ENCODE measurements around the gene MAD2L1BP. TPM values are rescaled to one million over a fixed set of nuclear protein-coding genes. Genes with fewer than 3 reads are reported as not detected.

The MAD2L1BP gene
- total RNA-seq, 3 donors from 2014 or later, result 25.7 to 51.4 (median 41.4) TPM

- intact Hi-C loops (cut with DNase I, micrococcal nuclease), result loop anchor here in 1 of 2 donors (10.0 kb wide), 2 partner anchors 98 to 408 kb away; no protein-coding TSS in a partner anchor
- Histone ChIP-seq H3K36me3 (ENCODE audit: low read depth) (no peaks in the 10 kb centered on the region), H3K9me3 (no peaks in the 10 kb centered on the region), H3K4me3 (no peak overlapping the region), H3K4me1 (ENCODE audit: low read depth) (peaks cover 20% of the 10 kb centered on the region)
- DNase-seq (no peak), ATAC-seq (no peak)
- no peak for TF ChIP-seq CTCF (IDR thresholded peaks at IDR 0.05)
These were observed 30.7 kb downstream of the MAD2L1BP start for GRCh38 chr6:43666196-43666920.

- Histone ChIP-seq H3K4me1 (ENCODE audit: low read depth) (peaks cover 27% of the 10 kb centered on the region), H3K9me3 (no peaks in the 10 kb centered on the region), H3K36me3 (ENCODE audit: low read depth) (no peaks in the 10 kb centered on the region), H3K4me3 (no peak overlapping the region)
- DNase-seq (peak; percentile 88 to 98 (median 96)), ATAC-seq (peak; percentile 79)
- intact Hi-C loops (cut with DNase I, micrococcal nuclease), result loop anchor here in 1 of 2 donors (10.0 kb wide), 2 partner anchors 97 to 407 kb away; no protein-coding TSS in a partner anchor
- TF ChIP-seq CTCF (IDR thresholded peaks at IDR 0.05), result peak; percentile 96
These were observed 31.9 kb downstream of the MAD2L1BP start for GRCh38 chr6:43667245-43668150.

- peaks cover 34% of the 10 kb centered on the region for H3K4me1 ChIP-seq (ENCODE audit: low read depth)
- intact Hi-C loops (cut with DNase I, micrococcal nuclease), result loop anchor here in 1 of 2 donors (10.0 kb wide), 2 partner anchors 96 to 406 kb away; no protein-coding TSS in a partner anchor
- DNase-seq (peak; percentile 62 to 81 (median 69)), ATAC-seq (peak; percentile 65)
- no peak overlapping the region for H3K4me3 ChIP-seq
- TF ChIP-seq CTCF (IDR thresholded peaks at IDR 0.05), result peak; percentile 43
- H3K9me3 ChIP-seq, result no peaks in the 10 kb centered on the region
- no peaks in the 10 kb centered on the region for H3K36me3 ChIP-seq (ENCODE audit: low read depth)
These were observed 32.8 kb downstream of the MAD2L1BP start for GRCh38 chr6:43668151-43669028.

GRCh38 chr6:43669050-43669921 is 33.6 kb downstream of the MAD2L1BP start:
- H3K4me3 ChIP-seq, result no peak overlapping the region
- H3K36me3 ChIP-seq (ENCODE audit: low read depth), result no peaks in the 10 kb centered on the region
- DNase-seq (peak; percentile 24 to 65 (median 43)), ATAC-seq (no peak)
- intact Hi-C loops (cut with DNase I, micrococcal nuclease), result loop anchor here in 1 of 2 donors (10.0 kb wide), 2 partner anchors 96 to 406 kb away; no protein-coding TSS in a partner anchor
- no peak for TF ChIP-seq CTCF (IDR thresholded peaks at IDR 0.05)
- H3K4me1 ChIP-seq (ENCODE audit: low read depth), result peaks cover 36% of the 10 kb centered on the region
- no peaks in the 10 kb centered on the region for H3K9me3 ChIP-seq
